GM19043 (cell line): Measurements from ENCODE around the gene SBF2.
"Not testable (repeated sequence)": the region's sequence is repeated elsewhere in the genome, so short reads cannot be mapped to it uniquely, and the experiment has no call there.

Experiments
- ATAC-seq: cut with Tn5 transposase; IDR thresholded peaks from one replicate; pipeline ENCODE4 v1.9.1; 2021; ENCODE audit warnings: low read depth; ENCODE audit not compliant: unreplicated experiment

Gene SBF2

GRCh38 chr11:10029386-10030121 lies 264.5 kb downstream of the SBF2 start:
- no peak for ATAC-seq

- no peak for ATAC-seq
These were observed 267.5 kb downstream of the SBF2 start for GRCh38 chr11:10026514-10026913.

DNA sequence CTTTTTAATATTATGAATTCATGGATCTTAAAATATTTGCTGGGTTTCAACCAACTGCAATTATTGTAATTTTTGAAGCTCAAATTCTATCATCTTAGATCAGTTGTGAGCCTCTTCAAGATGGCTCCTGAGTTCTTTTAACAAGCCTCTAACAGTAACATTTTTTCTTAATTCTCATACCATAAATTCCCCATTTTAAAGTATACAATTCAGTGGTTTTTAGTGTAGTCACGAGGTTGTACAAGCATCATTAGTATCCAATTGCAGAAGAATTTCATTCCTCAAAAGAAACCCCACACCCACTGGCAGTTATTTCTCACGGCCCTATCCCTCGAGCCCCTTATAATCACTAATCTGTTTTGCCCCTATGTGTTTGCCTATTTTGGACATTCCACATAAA lies 270.8 kb downstream of the SBF2 start:
- no peak for ATAC-seq

DNA sequence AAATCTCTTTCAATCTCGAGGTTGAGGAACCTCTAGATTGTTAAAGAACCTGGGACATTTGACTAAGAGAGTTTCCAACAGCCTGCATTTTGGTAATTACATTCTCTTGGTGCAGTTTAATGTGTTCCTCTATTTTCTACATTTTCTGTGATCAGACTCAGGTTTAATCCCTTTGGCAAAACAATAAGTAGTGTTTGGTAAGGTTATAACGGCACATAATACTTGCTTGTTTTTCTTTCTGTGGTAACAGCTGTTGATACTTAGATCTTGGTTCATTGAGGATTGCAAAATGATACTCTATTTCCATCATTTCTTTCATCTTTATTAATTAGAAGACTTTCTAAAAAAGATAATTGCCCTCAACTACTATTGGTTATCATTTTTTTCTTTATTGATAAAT lies 271.3 kb downstream of the SBF2 start:
- ATAC-seq = no peak

GRCh38 chr11:10021563-10021962 lies 272.5 kb downstream of the SBF2 start:
- ATAC-seq = no peak

- no peak for ATAC-seq
These were observed 273.9 kb downstream of the SBF2 start for GRCh38 chr11:10019906-10020682.

DNA sequence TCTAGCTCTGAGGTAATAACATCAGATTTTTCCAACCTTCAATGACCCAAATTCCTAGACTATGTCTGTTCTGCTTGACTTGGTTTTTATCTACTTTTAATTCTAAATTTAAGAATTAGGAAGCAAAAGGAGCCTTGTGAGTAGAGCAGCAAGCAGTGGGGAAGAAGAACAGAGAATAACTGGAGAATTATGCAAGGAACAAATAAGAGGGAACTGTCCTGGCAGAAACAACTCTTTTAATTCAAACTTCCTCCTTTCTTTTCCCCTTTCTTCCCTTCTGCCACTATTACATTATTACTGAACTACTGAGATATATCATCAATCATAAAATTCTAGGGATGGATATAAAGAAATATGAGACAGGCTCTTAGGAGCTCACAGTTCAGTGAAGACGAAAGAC lies 276.1 kb downstream of the SBF2 start:
- no peak for ATAC-seq

DNA sequence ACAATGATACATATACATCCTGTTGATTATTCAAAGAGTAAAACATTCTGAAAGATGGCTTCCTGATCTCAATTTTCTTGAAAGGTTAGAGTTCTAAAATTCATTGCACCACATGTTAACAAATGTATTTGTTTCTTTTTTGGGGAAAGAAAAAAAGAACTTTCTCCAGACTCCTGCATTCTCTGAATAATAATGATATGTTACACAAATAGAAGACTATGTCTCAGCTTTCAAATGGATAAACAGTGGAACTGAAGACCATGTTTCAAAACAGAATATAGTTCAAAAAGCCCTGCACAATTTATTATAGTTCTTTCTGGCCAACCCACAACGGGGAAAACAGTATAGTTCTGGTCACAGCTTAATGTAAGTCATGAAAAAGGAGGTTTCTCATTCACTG lies 277.0 kb downstream of the SBF2 start:
- no peak for ATAC-seq

- no peak for ATAC-seq
These were observed 282.0 kb downstream of the SBF2 start for GRCh38 chr11:10012068-10012467.

DNA sequence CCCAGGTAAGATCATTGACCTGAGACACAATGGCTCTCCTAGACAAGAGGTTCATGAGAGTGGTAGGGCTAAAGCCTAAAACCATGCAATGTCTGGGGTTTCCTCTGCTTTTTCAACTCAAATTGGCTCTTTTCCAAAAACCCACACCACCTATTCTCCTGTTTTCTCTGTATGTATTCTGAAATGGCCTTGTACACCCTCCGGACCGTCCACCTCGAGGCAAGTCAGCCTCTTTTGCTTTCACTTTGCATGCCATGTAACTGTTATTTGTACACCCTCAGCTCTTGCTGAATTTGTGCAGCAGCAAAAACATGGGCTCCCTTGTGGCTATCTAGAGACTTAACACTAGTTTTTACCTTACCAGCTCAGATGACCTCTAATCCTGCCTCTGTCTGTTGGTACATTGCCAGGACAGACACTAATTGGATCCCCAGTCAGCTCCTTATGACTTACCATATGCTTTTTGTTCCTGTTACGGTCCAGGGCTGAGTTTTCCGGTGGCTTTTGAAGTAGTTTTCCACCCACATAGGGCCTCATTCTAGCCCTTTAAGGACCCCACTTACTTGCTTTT lies 288.0 kb downstream of the SBF2 start:
- no peak for ATAC-seq

- no peak for ATAC-seq
These were observed 289.4 kb downstream of the SBF2 start for GRCh38 chr11:10004526-10005113.

- ATAC-seq = no peak
These were observed 291.8 kb downstream of the SBF2 start for GRCh38 chr11:10002221-10002620.

DNA sequence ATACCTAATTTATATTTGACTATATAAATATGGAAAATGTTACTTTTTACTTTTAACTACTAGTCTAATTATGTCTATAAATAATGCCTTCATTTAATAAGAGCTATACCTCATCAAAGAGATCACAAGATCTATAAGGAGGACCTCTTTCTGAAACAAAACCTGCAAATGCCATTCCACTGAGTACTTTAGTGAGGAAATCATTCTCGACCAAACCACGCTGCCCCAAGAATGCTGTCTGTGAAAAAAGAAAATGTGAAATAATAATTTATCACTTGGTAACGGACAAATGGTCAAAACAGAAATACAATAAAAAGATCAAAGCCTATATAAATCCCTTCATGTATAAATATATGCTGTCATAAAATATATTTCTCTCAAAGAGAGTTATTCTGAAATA lies 301.7 kb downstream of the SBF2 start:
- ATAC-seq = no peak

DNA sequence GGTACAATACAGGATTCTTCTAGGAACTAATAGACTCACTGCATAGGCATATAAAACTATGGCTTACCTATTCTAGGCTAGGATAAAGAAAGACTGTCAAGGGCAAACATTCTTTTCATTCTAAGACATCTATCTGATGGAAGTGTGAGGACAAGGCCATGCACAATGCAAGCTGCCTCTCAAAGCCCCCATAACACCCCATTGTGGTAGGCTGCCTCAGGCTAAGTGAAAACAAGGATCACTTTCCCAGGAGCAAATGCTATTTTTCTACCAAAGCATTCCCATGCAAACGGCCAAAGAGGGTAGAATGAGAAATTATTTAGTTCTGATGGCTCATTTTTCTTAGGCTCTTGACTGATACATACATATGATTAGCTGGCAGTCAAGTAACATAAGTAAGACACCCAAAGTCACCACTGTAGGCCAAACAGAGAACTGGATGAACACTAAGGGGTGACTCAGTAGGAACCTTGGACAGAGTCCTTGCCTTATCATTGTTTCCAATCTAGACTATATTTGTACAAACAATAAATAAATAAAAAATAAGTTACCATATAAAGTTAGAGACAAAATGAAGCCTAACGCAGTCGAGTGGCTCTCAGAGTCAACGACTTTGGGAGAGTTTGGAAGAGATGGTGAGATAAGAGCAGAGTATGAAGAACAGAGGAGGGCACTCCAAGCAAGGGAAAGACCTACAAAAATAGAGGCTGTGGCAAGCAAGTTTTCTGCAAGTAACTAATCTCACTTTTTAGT lies 303.6 kb downstream of the SBF2 start:
- no peak for ATAC-seq

DNA sequence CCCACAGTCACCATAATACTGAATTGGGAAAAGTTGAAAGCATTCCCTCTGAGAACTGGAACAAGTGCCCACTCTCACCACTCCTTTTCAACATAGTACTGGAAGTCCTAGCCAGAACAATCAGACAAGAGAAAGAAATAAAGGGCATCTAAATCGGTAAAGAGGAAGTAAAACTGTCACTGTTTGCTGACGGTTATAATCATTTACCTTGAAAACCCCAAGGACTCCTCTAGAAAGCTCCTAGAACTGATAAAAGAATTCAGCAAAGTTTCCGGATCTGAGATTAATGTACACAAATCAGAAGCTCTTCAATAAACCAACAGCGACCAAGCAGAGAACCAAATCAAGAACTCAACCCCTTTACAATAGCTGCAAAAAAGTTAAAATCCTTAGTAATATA lies 306.7 kb downstream of the SBF2 start:
- ATAC-seq = not testable (repeated sequence)

DNA sequence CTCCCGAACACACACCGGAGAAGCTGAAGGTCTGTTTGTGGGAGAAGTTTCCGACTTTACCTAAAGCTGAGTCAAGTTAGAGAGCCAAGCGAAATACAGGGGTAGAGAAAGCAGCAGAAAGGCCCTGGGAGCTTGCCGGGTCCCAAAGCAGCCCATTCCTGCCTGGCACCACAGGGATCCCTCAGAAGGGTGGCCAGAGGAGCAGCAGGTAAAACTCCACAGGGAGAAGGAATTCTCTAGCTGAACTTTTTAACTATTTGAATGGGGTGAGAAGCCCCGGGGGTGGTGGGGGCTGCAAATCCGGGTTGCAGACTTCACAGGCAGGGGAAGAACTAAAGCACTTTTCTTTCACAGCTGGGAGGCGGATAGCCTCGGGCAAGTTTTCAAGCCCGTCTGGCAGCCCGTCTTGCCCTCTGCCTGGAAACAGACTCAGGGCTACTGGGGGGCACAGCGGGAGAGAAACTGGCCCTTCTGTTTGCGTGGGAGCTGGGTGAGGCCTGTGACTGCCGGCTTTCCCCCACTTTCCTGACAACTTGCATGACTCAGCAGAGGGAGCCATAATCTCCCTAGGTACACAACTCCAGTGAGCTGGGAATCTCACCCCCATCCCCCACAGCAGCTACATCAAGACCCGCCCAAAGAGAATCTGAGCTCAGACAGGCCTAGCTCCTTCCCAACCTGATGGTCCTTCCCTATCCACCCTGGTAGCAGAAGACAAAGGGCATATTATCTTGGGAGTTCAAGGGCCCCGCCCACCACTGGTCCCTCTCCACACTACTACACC lies 311.0 kb downstream of the SBF2 start:
- no peak for ATAC-seq

DNA sequence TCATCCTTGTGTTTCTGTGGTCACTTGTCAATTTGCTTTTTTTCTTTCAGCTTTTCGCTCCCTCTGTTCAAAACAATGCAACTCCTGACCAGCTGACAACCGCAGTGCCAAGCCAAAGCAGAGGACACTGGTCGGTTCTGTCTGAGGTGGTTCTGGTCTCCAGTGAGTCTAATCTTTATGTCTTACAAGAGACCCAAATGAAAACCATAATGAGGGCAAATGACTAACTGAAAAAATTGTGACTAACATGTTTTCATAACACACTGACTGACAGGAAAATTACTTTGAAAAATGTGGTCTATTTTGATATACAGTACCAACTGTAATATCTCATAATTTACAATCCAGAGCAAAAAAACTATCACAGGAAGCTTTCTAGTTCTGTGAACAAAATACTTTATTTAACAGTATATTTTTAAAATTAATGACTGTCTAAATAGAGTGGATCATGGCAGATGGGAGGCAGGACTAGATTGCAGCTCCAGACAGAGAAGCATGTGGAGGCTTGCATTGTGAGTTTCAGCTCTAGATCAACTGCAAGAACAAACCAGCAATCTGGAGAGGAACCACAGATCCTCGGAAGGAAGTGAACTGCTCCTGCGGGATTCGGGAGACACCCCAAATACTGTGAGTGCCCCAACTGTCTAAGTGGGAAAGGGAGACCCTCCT lies 311.8 kb downstream of the SBF2 start:
- ATAC-seq = no peak

GRCh38 chr11:9980931-9981330 lies 313.1 kb downstream of the SBF2 start:
- ATAC-seq = no peak

- no peak for ATAC-seq
These were observed 316.5 kb downstream of the SBF2 start for GRCh38 chr11:9977554-9977953.
